Neutrophil (primary cell): ENCODE measurements around the gene ANKIB1.
"Not testable (repeated sequence)": the region's sequence is repeated elsewhere in the genome, so short reads cannot be mapped to it uniquely, and the experiment has no call there.

ENCODE experiments used
- H3K27ac ChIP-seq: fragments of 200-600 bp; sonication (generic); 2 replicates; pipeline ENCODE4 v1.5.1; 2016; ENCODE audit warnings: mild to moderate bottlenecking, moderate library complexity
- H3K27me3 ChIP-seq: fragments of 200-600 bp; sonication (generic); 2 replicates; pipeline ENCODE4 v1.6.0; 2016; ENCODE audit warnings: mild to moderate bottlenecking
- H3K36me3 ChIP-seq: fragments of 200-600 bp; sonication (generic); 2 replicates; pipeline ENCODE4 v1.5.1; 2017
- H3K4me1 ChIP-seq, 2 experiments: fragments of 200-600 bp in 1 of 2; sonication (generic) in 1 of 2; 1 replicate in 1 of 2; 2 replicates in 1 of 2; pipeline versions ENCODE4 v1.5.1 to v1.6.1; 2013 to 2016; ENCODE audit warnings: low read depth in 1 of 2, low read length in 1 of 2, mild to moderate bottlenecking in 1 of 2, moderate library complexity in 1 of 2; ENCODE audit not compliant: control insufficient read depth in 1 of 2, insufficient read depth in 1 of 2
- H3K4me3 ChIP-seq, 2 experiments: fragments of 200-600 bp in 1 of 2; sonication (generic) in 1 of 2; 1 replicate in 1 of 2; 2 replicates in 1 of 2; pipeline ENCODE4 v1.5.1; 2013 to 2016; ENCODE audit warnings: low read depth in 1 of 2, low read length in 1 of 2, mild to moderate bottlenecking in 1 of 2, moderate library complexity in 1 of 2
- H3K9me3 ChIP-seq: fragments of 200-600 bp; sonication (generic); 2 replicates; pipeline ENCODE4 v1.5.1; 2016
- CTCF ChIP-seq: fragments of 200-600 bp; sonication (generic); IDR thresholded peaks from 2 replicates; pipeline ENCODE4 v1.5.1; 2016; ENCODE audit warnings: antibody characterized with exemption

The ANKIB1 gene

GRCh38 chr7:92402920-92403759 is 157.4 kb downstream of the ANKIB1 start:
- TF ChIP-seq CTCF, result no peak
- Histone ChIP-seq H3K9me3 (no peaks in the 10 kb centered on the region), H3K4me3 (no peak overlapping the region), H3K27ac (no peak overlapping the region), H3K4me1 (peaks cover 3 to 7% of the 10 kb centered on the region in 2 experiments), H3K36me3 (peaks cover 13% of the 10 kb centered on the region), H3K27me3 (no peaks in the 10 kb centered on the region)

- Histone ChIP-seq H3K27ac (no peak overlapping the region), H3K4me1 (peaks cover 3 to 7% of the 10 kb centered on the region in 2 experiments)
These were observed 157.9 kb downstream of the ANKIB1 start for GRCh38 chr7:92403760-92404074.

GRCh38 chr7:92404170-92404614 is 158.4 kb downstream of the ANKIB1 start:
- no peak for TF ChIP-seq CTCF

More at GRCh38 chr7:92403760-92404074, 157.9 kb downstream of the ANKIB1 start:
- no peak overlapping the region for H3K4me3 ChIP-seq
- H3K27me3 ChIP-seq, result no peaks in the 10 kb centered on the region
- TF ChIP-seq CTCF, result no peak
- no peaks in the 10 kb centered on the region for H3K9me3 ChIP-seq
- H3K36me3 ChIP-seq, result peaks cover 7% of the 10 kb centered on the region

GRCh38 chr7:92409357-92409756 is 163.6 kb downstream of the ANKIB1 start:
- peaks cover 0 to under 1% of the 10 kb centered on the region in 2 experiments for H3K4me1 ChIP-seq
- no peak overlapping the region for H3K27ac ChIP-seq
- H3K9me3 ChIP-seq, result no peaks in the 10 kb centered on the region
- no peak overlapping the region for H3K4me3 ChIP-seq
- TF ChIP-seq CTCF, result no peak
- no peaks in the 10 kb centered on the region for H3K36me3 ChIP-seq
- peaks cover 5% of the 10 kb centered on the region for H3K27me3 ChIP-seq

More at GRCh38 chr7:92404170-92404614, 158.4 kb downstream of the ANKIB1 start:
- Histone ChIP-seq H3K4me3 (no peak overlapping the region), H3K4me1 (peaks cover 3 to 7% of the 10 kb centered on the region in 2 experiments), H3K27ac (no peak overlapping the region), H3K27me3 (no peaks in the 10 kb centered on the region), H3K36me3 (peaks cover 4% of the 10 kb centered on the region), H3K9me3 (no peaks in the 10 kb centered on the region)

- not testable (repeated sequence) for H3K36me3 ChIP-seq, H3K4me1 ChIP-seq, H3K9me3 ChIP-seq
These were observed 164.4 kb downstream of the ANKIB1 start for GRCh38 chr7:92410162-92410561.

GRCh38 chr7:92412745-92413144 is 167.0 kb downstream of the ANKIB1 start:
- no peak for TF ChIP-seq CTCF
- Histone ChIP-seq H3K27me3 (peaks cover 5% of the 10 kb centered on the region), H3K9me3 (no peaks in the 10 kb centered on the region), H3K27ac (no peak overlapping the region), H3K4me3 (no peak overlapping the region), H3K4me1 (no peaks in the 10 kb centered on the region), H3K36me3 (no peaks in the 10 kb centered on the region)

More at GRCh38 chr7:92410162-92410561, 164.4 kb downstream of the ANKIB1 start:
- not testable (repeated sequence) for H3K27me3 ChIP-seq, H3K27ac ChIP-seq, H3K4me3 ChIP-seq
